SK-N-SH (cell line): ENCODE results near the gene TTC23L. TPM values are rescaled to one million over a fixed set of nuclear protein-coding genes. Genes with fewer than 3 reads are reported as not detected.

Experiments
- CTCF ChIA-PET: fragments of 300-600, 350-600 bp; formaldehyde crosslinking; extraction: SDS; loops from one replicate; lab custom pipeline; 2021; lab: Yijun Ruan, JAX
- POLR2A ChIA-PET: fragments of 350-600 bp; sonication (Branson Sonifier 250); formaldehyde crosslinking; extraction: SDS; loops from one replicate; lab custom pipeline; 2020; ENCODE audit warnings: antibody characterized with exemption, inconsistent platforms; lab: Yijun Ruan, JAX
- DNase-seq: peaks from one replicate; pipeline ENCODE4 v3.0.0; 2012
- H2AFZ ChIP-seq: fragments of 200-600 bp; sonication (generic); 2 replicates; pipeline ENCODE4 v1.8.1; 2016; ENCODE audit warnings: antibody characterized with exemption, mild to moderate bottlenecking, low read depth
- H3F3A ChIP-seq: fragments of 200-600 bp; sonication (generic); replicated peaks from 2 replicates; pipeline ENCODE3; 2016; ENCODE audit warnings: antibody characterized with exemption, mild to moderate bottlenecking; ENCODE audit not compliant: insufficient read depth
- H3K27ac ChIP-seq, 2 experiments: fragments of 200-500 bp in 1 of 2; fragments of 200-600 bp in 1 of 2; sonication (Bioruptor generic) in 1 of 2; sonication (generic), shearing (Covaris generic) in 1 of 2; 2 replicates each; pipeline versions ENCODE4 v1.5.1 to v1.6.1; 2014 to 2016; ENCODE audit warnings: low read depth in 2 of 2, inconsistent platforms in 1 of 2, low read length in 1 of 2, mild to moderate bottlenecking in 1 of 2, mixed read lengths in 1 of 2
- H3K27me3 ChIP-seq: fragments of 200-600 bp; sonication (generic), shearing (Covaris generic); 2 replicates; pipeline ENCODE4 v1.6.1; 2016; ENCODE audit warnings: mixed run types; ENCODE audit not compliant: insufficient read depth
- H3K36me3 ChIP-seq, 2 experiments: fragments of 200-500 bp in 1 of 2; fragments of 200-600 bp in 1 of 2; sonication (Bioruptor generic) in 1 of 2; sonication (generic) in 1 of 2; replicated peaks in 1 of 2; 2 replicates each; pipeline versions ENCODE3 to v1.5.1; 2014 to 2016; ENCODE audit warnings: low read length in 1 of 2, mild to moderate bottlenecking in 1 of 2; ENCODE audit not compliant: insufficient read depth in 2 of 2, control insufficient read depth in 1 of 2
- H3K4me1 ChIP-seq, 2 experiments: fragments of 200-500 bp in 1 of 2; fragments of 200-600 bp in 1 of 2; sonication (Bioruptor generic) in 1 of 2; sonication (generic), shearing (Covaris generic) in 1 of 2; 2 replicates each; pipeline versions ENCODE4 v1.5.1 to v1.6.1; 2014 to 2016; ENCODE audit warnings: low read depth in 1 of 2, low read length in 1 of 2, mixed run types in 1 of 2; ENCODE audit not compliant: insufficient read depth in 2 of 2, control insufficient read depth in 1 of 2
- H3K4me2 ChIP-seq: fragments of 200-600 bp; sonication (generic), shearing (Covaris generic); 2 replicates; pipeline ENCODE4 v1.6.1; 2017; ENCODE audit warnings: mixed run types
- H3K4me3 ChIP-seq, 2 experiments: fragments of 200-500 bp in 1 of 2; fragments of 200-600 bp in 1 of 2; sonication (Bioruptor generic) in 1 of 2; sonication (generic), shearing (Covaris generic) in 1 of 2; 2 replicates each; pipeline versions ENCODE4 v1.5.1 to v1.8.1; 2014 to 2016; ENCODE audit warnings: low read depth in 2 of 2, inconsistent platforms in 1 of 2, low read length in 1 of 2, mild to moderate bottlenecking in 1 of 2, mixed read lengths in 1 of 2, moderate library complexity in 1 of 2
- H3K79me2 ChIP-seq: fragments of 200-600 bp; sonication (generic); 2 replicates; pipeline ENCODE4 v1.8.1; 2017; ENCODE audit warnings: mild to moderate bottlenecking; ENCODE audit not compliant: insufficient read depth
- H3K9ac ChIP-seq: fragments of 200-600 bp; sonication (generic); 2 replicates; pipeline ENCODE4 v1.6.1; 2017; ENCODE audit warnings: mixed run types
- H3K9me2 ChIP-seq: fragments of 200-600 bp; sonication (generic); 2 replicates; pipeline ENCODE4 v1.6.1; 2017; ENCODE audit warnings: mixed run types
- H3K9me3 ChIP-seq: fragments of 200-600 bp; sonication (generic); 2 replicates; pipeline ENCODE4 v1.6.1; 2017; ENCODE audit warnings: mixed run types, mild to moderate bottlenecking, moderate library complexity
- H4K20me1 ChIP-seq: fragments of 200-600 bp; sonication (generic); 2 replicates; pipeline ENCODE4 v1.6.1; 2017; ENCODE audit warnings: mild to moderate bottlenecking, mixed run types; ENCODE audit not compliant: insufficient read depth
- CHD2 ChIP-seq: fragments of 150-350 bp; IDR thresholded peaks from 2 replicates; pipeline ENCODE4 v1.6.1; 2018; ENCODE audit warnings: low read length; ENCODE audit not compliant: partially characterized antibody
- ELF1 ChIP-seq: IDR thresholded peaks from 2 replicates; pipeline ENCODE4 v1.4.0; 2012
- EP300 ChIP-seq, 2 experiments: IDR thresholded peaks; 2 replicates each; pipeline versions ENCODE4 v1.4.0 to v1.6.1; 2012; ENCODE audit warnings: borderline replicate concordance in 1 of 2, low read depth in 1 of 2, low read length in 1 of 2
- FOXM1 ChIP-seq: IDR thresholded peaks from 2 replicates; pipeline ENCODE4 v1.4.0; 2012; ENCODE audit warnings: low read depth, mild to moderate bottlenecking
- GABPA ChIP-seq: IDR thresholded peaks from 2 replicates; pipeline ENCODE4 v1.4.0; 2012; ENCODE audit warnings: low read depth, mild to moderate bottlenecking
- IRF3 ChIP-seq: fragments of 150-350 bp; IDR thresholded peaks from 2 replicates; pipeline ENCODE4 v1.6.1; 2016; ENCODE audit warnings: mild to moderate bottlenecking, low read depth, low read length
- JUND ChIP-seq: IDR thresholded peaks from 2 replicates; pipeline ENCODE4 v1.4.0; 2012
- MEF2A ChIP-seq: IDR thresholded peaks from 2 replicates; pipeline ENCODE4 v1.4.0; 2012; ENCODE audit warnings: low read depth, borderline replicate concordance
- MXI1 ChIP-seq: IDR thresholded peaks from 2 replicates; pipeline ENCODE4 v1.6.1; 2012; ENCODE audit warnings: mild to moderate bottlenecking, low read depth, low read length, improper control_type of control experiment
- NFIC ChIP-seq: IDR thresholded peaks from 2 replicates; pipeline ENCODE4 v1.4.0; 2012; ENCODE audit warnings: borderline replicate concordance
- PBX3 ChIP-seq: IDR thresholded peaks from 2 replicates; pipeline ENCODE4; 2012
- POLR2AphosphoS5 ChIP-seq: IDR thresholded peaks from 2 replicates; pipeline ENCODE4 v1.6.1; 2012; ENCODE audit warnings: low read depth, low read length
- RFX5 ChIP-seq: IDR thresholded peaks from 2 replicates; pipeline ENCODE4 v1.6.1; 2012; ENCODE audit warnings: mild to moderate bottlenecking, improper control_type of control experiment, low read length
- SIN3A ChIP-seq: IDR thresholded peaks from 2 replicates; pipeline ENCODE4 v1.6.1; 2012; ENCODE audit warnings: low read depth, mild to moderate bottlenecking, low read length, moderate library complexity, borderline replicate concordance
- TEAD4 ChIP-seq: IDR thresholded peaks from 2 replicates; pipeline ENCODE4 v1.4.0; 2012; ENCODE audit warnings: mild to moderate bottlenecking, borderline replicate concordance; ENCODE audit not compliant: insufficient read depth
- WGBS: methylation state at CpG from one replicate; pipeline ENCODE4 v1.1.6; 2017; ENCODE audit warnings: low lambda C conversion rate; 5-methylcytosine and 5-hydroxymethylcytosine counted together
- polyA plus RNA-seq, 3 experiments: library from polyadenylated mRNA; depleted of rRNA; stranded (reverse); fragments of >200 nt; gene quantifications; 2 replicates each; pipeline ENCODE4 v1.2.3, GENCODE V29; 2012
- TF ChIP-seq, protein P1 (sequence below): IDR thresholded peaks from 2 replicates; pipeline ENCODE4 v1.6.1; 2012; ENCODE audit warnings: mild to moderate bottlenecking, low read depth, low read length, moderate library complexity
- TF ChIP-seq, protein P2 (sequence below): IDR thresholded peaks from 2 replicates; pipeline ENCODE4 v1.4.0; 2012; ENCODE audit warnings: low read depth, borderline replicate concordance
- TF ChIP-seq, protein P3 (sequence below): IDR thresholded peaks from 2 replicates; pipeline ENCODE4 v1.4.0; 2012; ENCODE audit warnings: low read depth, borderline replicate concordance

Gene TTC23L
- polyA plus RNA-seq, 1 of the 3 experiments (the other 2 are of a cell fraction), result 0.49 TPM

DNA sequence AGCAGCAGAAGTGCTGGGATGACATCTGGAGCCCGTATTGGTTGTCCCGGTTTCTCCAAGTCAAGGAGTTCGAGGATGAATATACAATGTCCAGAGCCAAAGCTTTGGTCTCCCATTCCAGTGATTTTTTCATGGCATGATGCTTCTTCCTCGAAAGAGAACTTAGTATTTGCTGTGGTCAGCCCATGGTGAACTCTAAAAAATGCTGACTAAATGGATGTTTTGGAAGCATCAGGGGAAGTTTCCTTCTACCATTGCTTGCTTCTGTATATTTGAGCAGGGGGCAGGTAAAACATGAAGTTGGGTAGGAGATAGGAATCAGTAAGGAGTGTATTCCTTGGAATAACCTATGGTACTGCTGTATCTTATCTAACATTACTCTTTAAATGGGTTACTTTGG lies 8.6 kb downstream of the TTC23L start:
- ChIA-PET CTCF (no interaction called here), POLR2A (no interaction called here)
- TF ChIP-seq, protein P1, sequence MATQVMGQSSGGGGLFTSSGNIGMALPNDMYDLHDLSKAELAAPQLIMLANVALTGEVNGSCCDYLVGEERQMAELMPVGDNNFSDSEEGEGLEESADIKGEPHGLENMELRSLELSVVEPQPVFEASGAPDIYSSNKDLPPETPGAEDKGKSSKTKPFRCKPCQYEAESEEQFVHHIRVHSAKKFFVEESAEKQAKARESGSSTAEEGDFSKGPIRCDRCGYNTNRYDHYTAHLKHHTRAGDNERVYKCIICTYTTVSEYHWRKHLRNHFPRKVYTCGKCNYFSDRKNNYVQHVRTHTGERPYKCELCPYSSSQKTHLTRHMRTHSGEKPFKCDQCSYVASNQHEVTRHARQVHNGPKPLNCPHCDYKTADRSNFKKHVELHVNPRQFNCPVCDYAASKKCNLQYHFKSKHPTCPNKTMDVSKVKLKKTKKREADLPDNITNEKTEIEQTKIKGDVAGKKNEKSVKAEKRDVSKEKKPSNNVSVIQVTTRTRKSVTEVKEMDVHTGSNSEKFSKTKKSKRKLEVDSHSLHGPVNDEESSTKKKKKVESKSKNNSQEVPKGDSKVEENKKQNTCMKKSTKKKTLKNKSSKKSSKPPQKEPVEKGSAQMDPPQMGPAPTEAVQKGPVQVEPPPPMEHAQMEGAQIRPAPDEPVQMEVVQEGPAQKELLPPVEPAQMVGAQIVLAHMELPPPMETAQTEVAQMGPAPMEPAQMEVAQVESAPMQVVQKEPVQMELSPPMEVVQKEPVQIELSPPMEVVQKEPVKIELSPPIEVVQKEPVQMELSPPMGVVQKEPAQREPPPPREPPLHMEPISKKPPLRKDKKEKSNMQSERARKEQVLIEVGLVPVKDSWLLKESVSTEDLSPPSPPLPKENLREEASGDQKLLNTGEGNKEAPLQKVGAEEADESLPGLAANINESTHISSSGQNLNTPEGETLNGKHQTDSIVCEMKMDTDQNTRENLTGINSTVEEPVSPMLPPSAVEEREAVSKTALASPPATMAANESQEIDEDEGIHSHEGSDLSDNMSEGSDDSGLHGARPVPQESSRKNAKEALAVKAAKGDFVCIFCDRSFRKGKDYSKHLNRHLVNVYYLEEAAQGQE, result no peak
- TF ChIP-seq JUND (no peak), MEF2A (no peak), PBX3 (no peak), POLR2AphosphoS5 (no peak), SIN3A (no peak), CHD2 (no peak), TEAD4 (no peak), FOXM1 (no peak), ELF1 (no peak), EP300 (IDR thresholded peaks at IDR 0.05; ENCODE audit: borderline replicate concordance in 1 of 2, low read depth in 1 of 2, low read length in 1 of 2) (no peak), RFX5 (no peak)
- TF ChIP-seq, protein P2, sequence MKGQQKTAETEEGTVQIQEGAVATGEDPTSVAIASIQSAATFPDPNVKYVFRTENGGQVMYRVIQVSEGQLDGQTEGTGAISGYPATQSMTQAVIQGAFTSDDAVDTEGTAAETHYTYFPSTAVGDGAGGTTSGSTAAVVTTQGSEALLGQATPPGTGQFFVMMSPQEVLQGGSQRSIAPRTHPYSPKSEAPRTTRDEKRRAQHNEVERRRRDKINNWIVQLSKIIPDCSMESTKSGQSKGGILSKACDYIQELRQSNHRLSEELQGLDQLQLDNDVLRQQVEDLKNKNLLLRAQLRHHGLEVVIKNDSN, result no peak
- TF ChIP-seq, all 33 proteins: peak for 0
- Histone ChIP-seq H3K9me2 (no peaks in the 10 kb centered on the region), H3K27me3 (no peaks in the 10 kb centered on the region), H3K4me2 (no peak overlapping the region), H3K4me1 (peaks cover 0 to 4% of the 10 kb centered on the region in 2 experiments; a peak in 1 of 4 replicates), H2AFZ (no peak overlapping the region), H3K9me3 (no peaks in the 10 kb centered on the region), H3K79me2 (no peaks in the 10 kb centered on the region), H4K20me1 (no peaks in the 10 kb centered on the region), H3K36me3 (no peaks in the 10 kb centered on the region), H3K27ac (no peak overlapping the region), H3K9ac (no peak overlapping the region), H3F3A (no peaks in the 10 kb centered on the region), H3K4me3 (no peak overlapping the region)
- DNase-seq, result no peak
- 65% methylated on average over 4 of the region's 4 CpGs for WGBS

GRCh38 chr5:34848230-34848629 lies 9.3 kb downstream of the TTC23L start:
- Histone ChIP-seq H3F3A (no peaks in the 10 kb centered on the region), H4K20me1 (no peaks in the 10 kb centered on the region), H3K36me3 (no peaks in the 10 kb centered on the region), H3K9me2 (no peaks in the 10 kb centered on the region), H3K9ac (no peak overlapping the region), H3K9me3 (no peaks in the 10 kb centered on the region), H3K79me2 (no peaks in the 10 kb centered on the region), H3K27me3 (no peaks in the 10 kb centered on the region), H3K4me1 (peaks cover 0 to 2% of the 10 kb centered on the region in 2 experiments; a peak in 1 of 4 replicates), H3K27ac (no peak overlapping the region), H2AFZ (no peak overlapping the region), H3K4me3 (no peak overlapping the region), H3K4me2 (no peak overlapping the region)
- no peak for DNase-seq
- ChIA-PET CTCF (interaction anchor here (1.5 kb wide), 1 partner anchor 362 kb away, joined by 4 read pairs; no protein-coding TSS in a partner anchor), POLR2A (no interaction called here)
- 81% methylated on average over 2 of the region's 2 CpGs for WGBS
- TF ChIP-seq NFIC (no peak), FOXM1 (no peak), SIN3A (no peak), MXI1 (no peak), TEAD4 (no peak), GABPA (no peak), POLR2AphosphoS5 (no peak), IRF3 (no peak), CHD2 (no peak)
- TF ChIP-seq, protein P3, sequence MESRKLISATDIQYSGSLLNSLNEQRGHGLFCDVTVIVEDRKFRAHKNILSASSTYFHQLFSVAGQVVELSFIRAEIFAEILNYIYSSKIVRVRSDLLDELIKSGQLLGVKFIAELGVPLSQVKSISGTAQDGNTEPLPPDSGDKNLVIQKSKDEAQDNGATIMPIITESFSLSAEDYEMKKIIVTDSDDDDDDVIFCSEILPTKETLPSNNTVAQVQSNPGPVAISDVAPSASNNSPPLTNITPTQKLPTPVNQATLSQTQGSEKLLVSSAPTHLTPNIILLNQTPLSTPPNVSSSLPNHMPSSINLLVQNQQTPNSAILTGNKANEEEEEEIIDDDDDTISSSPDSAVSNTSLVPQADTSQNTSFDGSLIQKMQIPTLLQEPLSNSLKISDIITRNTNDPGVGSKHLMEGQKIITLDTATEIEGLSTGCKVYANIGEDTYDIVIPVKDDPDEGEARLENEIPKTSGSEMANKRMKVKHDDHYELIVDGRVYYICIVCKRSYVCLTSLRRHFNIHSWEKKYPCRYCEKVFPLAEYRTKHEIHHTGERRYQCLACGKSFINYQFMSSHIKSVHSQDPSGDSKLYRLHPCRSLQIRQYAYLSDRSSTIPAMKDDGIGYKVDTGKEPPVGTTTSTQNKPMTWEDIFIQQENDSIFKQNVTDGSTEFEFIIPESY, result no peak
- TF ChIP-seq, protein P2, result no peak
